Endothelial cell of umbilical vein (primary cell): ENCODE results near the gene EPHA4. TPM values are rescaled to one million over a fixed set of nuclear protein-coding genes. Genes with fewer than 3 reads are reported as not detected.

Experiments
- BruUV-seq: library from RNA; stranded (reverse); fragments of 400-500 nt; replicated peaks from 2 replicates; lab custom pipeline; 2021; lab: Mats Ljungman, UMichigan
- CTCF ChIA-PET: fragments of 300-600, 350-600 bp; sonication (Branson Sonifier 250); formaldehyde crosslinking; loops from one replicate; lab custom pipeline; 2021; ENCODE audit warnings: antibody characterized with exemption, inconsistent platforms; lab: Charles Lee
- POLR2A ChIA-PET: fragments of 300-600, 350-600 bp; sonication (Branson Sonifier 250); formaldehyde crosslinking; loops from one replicate; lab custom pipeline; 2021; ENCODE audit warnings: antibody characterized with exemption, inconsistent platforms; lab: Charles Lee
- DNase-seq: peaks from one replicate; pipeline ENCODE4 v3.0.0-alpha.2; 2011; ENCODE audit warnings: low read depth, low spot score
- FAIRE-seq: peaks from 2 replicates; lab custom pipeline; 2011; peaks lifted over from hg19 to GRCh38; lab: Jason Lieb, UNC
- H2AFZ ChIP-seq: 2 replicates; pipeline ENCODE4 v1.6.0; 2012; ENCODE audit warnings: low read depth, low read length, control low read depth, inconsistent platforms
- H3K27ac ChIP-seq: 2 replicates; pipeline ENCODE4 v1.5.1; 2011; ENCODE audit warnings: low read depth, mild to moderate bottlenecking, control low read depth, low read length, moderate library complexity; ENCODE audit not compliant: insufficient read depth
- H3K27me3 ChIP-seq, 2 experiments: 2 replicates each; pipeline versions ENCODE4 v1.6.0 to v1.6.1; 2011; ENCODE audit warnings: low read length in 2 of 2, mixed read lengths in 1 of 2; ENCODE audit not compliant: control insufficient read depth in 2 of 2, insufficient read depth in 2 of 2
- H3K36me3 ChIP-seq, 2 experiments: 2 replicates in 1 of 2; 3 replicates in 1 of 2; pipeline ENCODE4 v1.5.1; 2011; ENCODE audit warnings: low read length in 2 of 2, mild to moderate bottlenecking in 1 of 2, moderate library complexity in 1 of 2; ENCODE audit not compliant: control insufficient read depth in 2 of 2, insufficient read depth in 2 of 2; ENCODE audit errors: extremely low read depth in 1 of 2
- H3K4me1 ChIP-seq: 3 replicates; pipeline ENCODE4 v1.5.1; 2011; ENCODE audit warnings: mild to moderate bottlenecking, low read length; ENCODE audit not compliant: control insufficient read depth, insufficient read depth; ENCODE audit errors: extremely low read depth
- H3K4me2 ChIP-seq: 2 replicates; pipeline ENCODE4 v1.6.1; 2011; ENCODE audit warnings: low read length, control low read depth, mixed read lengths; ENCODE audit not compliant: insufficient read depth
- H3K4me3 ChIP-seq, 3 experiments: fragments of 200-600 bp in 1 of 3; sonication (generic), shearing (Covaris generic) in 1 of 3; replicated peaks in 1 of 3; 2 replicates each; pipeline ENCODE4 v1.5.1; 2011 to 2016; ENCODE audit warnings: control low read depth in 3 of 3, low read length in 3 of 3, mild to moderate bottlenecking in 2 of 3, inconsistent platforms in 1 of 3, low read depth in 1 of 3, moderate library complexity in 1 of 3; ENCODE audit not compliant: insufficient read depth in 1 of 3
- H3K79me2 ChIP-seq: 2 replicates; pipeline ENCODE4 v1.6.0; 2012; ENCODE audit warnings: low read length, inconsistent platforms; ENCODE audit not compliant: control insufficient read depth, insufficient read depth
- H3K9ac ChIP-seq: replicated peaks from 2 replicates; pipeline ENCODE3; 2011; ENCODE audit warnings: low read length, control low read depth; ENCODE audit not compliant: insufficient read depth; ENCODE audit errors: extremely low read depth
- H3K9me1 ChIP-seq: replicated peaks from 3 replicates; pipeline ENCODE4 v1.6.0; 2011; ENCODE audit warnings: mild to moderate bottlenecking, low read length; ENCODE audit not compliant: control insufficient read depth, insufficient read depth; ENCODE audit errors: extremely low read depth
- H3K9me3 ChIP-seq: replicated peaks from 2 replicates; pipeline ENCODE4 v1.5.1; 2012; ENCODE audit warnings: low read length, inconsistent platforms; ENCODE audit not compliant: control insufficient read depth, insufficient read depth
- H4K20me1 ChIP-seq: replicated peaks from 2 replicates; pipeline ENCODE3; 2011; ENCODE audit warnings: mild to moderate bottlenecking, low read length; ENCODE audit not compliant: control insufficient read depth, insufficient read depth; ENCODE audit errors: extremely low read depth
- EZH2 ChIP-seq: IDR thresholded peaks from 2 replicates; pipeline ENCODE4 v1.6.1; 2012; ENCODE audit warnings: borderline replicate concordance, low read depth, mild to moderate bottlenecking, moderate library complexity, low read length, inconsistent platforms; ENCODE audit not compliant: severe bottlenecking
- FOS ChIP-seq: IDR thresholded peaks from 2 replicates; pipeline ENCODE4 v1.6.1; 2011; ENCODE audit warnings: mild to moderate bottlenecking, low read length, moderate library complexity, borderline replicate concordance; ENCODE audit not compliant: insufficient read depth
- GATA2 ChIP-seq: IDR thresholded peaks from 2 replicates; pipeline ENCODE4 v1.7.0; 2011; ENCODE audit warnings: low read depth, mild to moderate bottlenecking, moderate library complexity, mixed read lengths, low read length; ENCODE audit not compliant: insufficient read length, insufficient read depth
- JUN ChIP-seq: IDR thresholded peaks from 2 replicates; pipeline ENCODE4 v1.6.1; 2011; ENCODE audit warnings: borderline replicate concordance, low read depth; ENCODE audit not compliant: insufficient read length, insufficient read depth
- POLR2A ChIP-seq: IDR thresholded peaks from 2 replicates; pipeline ENCODE4 v1.6.1; 2012; ENCODE audit warnings: low read depth, mild to moderate bottlenecking, control low read depth, low read length
- POLR2AphosphoS5 ChIP-seq: IDR thresholded peaks from 2 replicates; pipeline ENCODE4 v1.6.1; 2012; ENCODE audit warnings: low read depth, mild to moderate bottlenecking, control low read depth, low read length, moderate library complexity; ENCODE audit not compliant: insufficient read depth
- dilution Hi-C: fragments of 300-500 bp; cut with MboI; formaldehyde crosslinking; loops from one replicate; pipeline ENCODE4 v1.15.0; 2019; ENCODE audit warnings: low sequenced_read_pairs; ENCODE audit not compliant: extremely low pct_ligation_motif_present
- intact Hi-C: fragments of 100-400 bp; cut with micrococcal nuclease; formaldehyde crosslinking; loops from one replicate; pipeline ENCODE4 v1.10.0; 2022
- polyA plus RNA-seq, 4 experiments: library from polyadenylated mRNA; depleted of rRNA in 3 of 4; stranded (reverse) in 3 of 4; unstranded in 1 of 4; fragments of >200 nt; gene quantifications; 2 replicates each; pipeline versions ENCODE4 v1.2.1 to v1.2.3, GENCODE V29; 2011 to 2012; ENCODE audit warnings: missing spikeins in 1 of 4
- total RNA-seq: library from RNA; stranded (reverse); gene quantifications from 2 replicates; pipeline ENCODE4 v1.2.3, GENCODE V29; 2021
- TF ChIP-seq, protein P1 (sequence below), 2 donors: IDR thresholded peaks; 1 replicate in 1 of 2; 2 replicates in 1 of 2; pipeline ENCODE4 v1.5.1; 2011; ENCODE audit warnings: low read length in 2 of 2, mild to moderate bottlenecking in 2 of 2, moderate library complexity in 2 of 2, control low read depth in 1 of 2, inconsistent platforms in 1 of 2, low read depth in 1 of 2; ENCODE audit not compliant: insufficient read depth in 1 of 2; ENCODE audit errors: extremely low read depth in 1 of 2
- TF ChIP-seq, protein P2 (sequence below): IDR thresholded peaks from 2 replicates; pipeline ENCODE4 v1.6.1; 2011; ENCODE audit not compliant: insufficient read depth, insufficient read length

The EPHA4 gene
- total and polyA plus RNA-seq, 2 donors (not counting 3 experiments of a cell fraction or from before 2014, with no cell fraction given): 11.9 to 19.8 TPM

DNA sequence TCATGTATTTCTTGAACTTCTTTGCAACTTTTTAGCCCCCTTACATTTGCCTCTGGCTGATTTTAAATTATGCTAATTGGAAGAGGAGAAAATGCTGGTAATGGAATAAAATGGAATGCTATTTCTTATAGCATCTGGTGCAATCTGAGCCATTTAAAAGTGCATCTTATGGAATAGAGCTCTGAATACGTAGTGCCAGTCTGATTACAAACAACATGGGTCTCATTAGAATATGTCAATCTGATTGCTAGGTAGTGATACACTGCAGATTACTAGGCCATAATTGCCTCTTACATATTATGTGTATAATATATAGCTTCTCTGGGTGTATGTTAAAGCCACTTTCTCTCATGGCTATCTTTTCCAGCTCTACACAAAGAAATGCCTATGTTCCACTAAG is 159.1 kb downstream of the EPHA4 start:
- H2AFZ ChIP-seq: no peak overlapping the region
- TF ChIP-seq GATA2 (no peak), POLR2A (no peak), FOS (no peak), EZH2 (no peak), POLR2AphosphoS5 (no peak), JUN (no peak)
- TF ChIP-seq, protein P1, sequence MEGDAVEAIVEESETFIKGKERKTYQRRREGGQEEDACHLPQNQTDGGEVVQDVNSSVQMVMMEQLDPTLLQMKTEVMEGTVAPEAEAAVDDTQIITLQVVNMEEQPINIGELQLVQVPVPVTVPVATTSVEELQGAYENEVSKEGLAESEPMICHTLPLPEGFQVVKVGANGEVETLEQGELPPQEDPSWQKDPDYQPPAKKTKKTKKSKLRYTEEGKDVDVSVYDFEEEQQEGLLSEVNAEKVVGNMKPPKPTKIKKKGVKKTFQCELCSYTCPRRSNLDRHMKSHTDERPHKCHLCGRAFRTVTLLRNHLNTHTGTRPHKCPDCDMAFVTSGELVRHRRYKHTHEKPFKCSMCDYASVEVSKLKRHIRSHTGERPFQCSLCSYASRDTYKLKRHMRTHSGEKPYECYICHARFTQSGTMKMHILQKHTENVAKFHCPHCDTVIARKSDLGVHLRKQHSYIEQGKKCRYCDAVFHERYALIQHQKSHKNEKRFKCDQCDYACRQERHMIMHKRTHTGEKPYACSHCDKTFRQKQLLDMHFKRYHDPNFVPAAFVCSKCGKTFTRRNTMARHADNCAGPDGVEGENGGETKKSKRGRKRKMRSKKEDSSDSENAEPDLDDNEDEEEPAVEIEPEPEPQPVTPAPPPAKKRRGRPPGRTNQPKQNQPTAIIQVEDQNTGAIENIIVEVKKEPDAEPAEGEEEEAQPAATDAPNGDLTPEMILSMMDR (IDR thresholded peaks at IDR 0.05; ENCODE audit: extremely low read depth in 1 of 2, insufficient read depth in 1 of 2, low read depth in 1 of 2, low read length in 2 of 2): no peak
- TF ChIP-seq, protein P2, sequence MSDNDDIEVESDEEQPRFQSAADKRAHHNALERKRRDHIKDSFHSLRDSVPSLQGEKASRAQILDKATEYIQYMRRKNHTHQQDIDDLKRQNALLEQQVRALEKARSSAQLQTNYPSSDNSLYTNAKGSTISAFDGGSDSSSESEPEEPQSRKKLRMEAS: no peak
- intact Hi-C loops (no loop called here), dilution Hi-C loops (no loop called here)
- no peak overlapping the region for H3K4me2 ChIP-seq
- no peak for DNase-seq
- CTCF ChIA-PET: interaction anchor here (0.9 kb wide), 1 partner anchor 161 kb away, joined by 3 read pairs; no protein-coding TSS in a partner anchor
- no peaks in the 10 kb centered on the region for H3K4me1 ChIP-seq
- no peak overlapping the region for H3K27ac ChIP-seq
- POLR2A ChIA-PET: no interaction called here
- no peaks in the 10 kb centered on the region for H3K9me1 ChIP-seq
- no peaks in the 10 kb centered on the region for H3K9me3 ChIP-seq
- H3K36me3 ChIP-seq: no peaks in the 10 kb centered on the region
- BruUV-seq: no TSS peak
- FAIRE-seq: no peak
- no peak overlapping the region for H3K9ac ChIP-seq
- no peak overlapping the region for H3K4me3 ChIP-seq
- no peaks in the 10 kb centered on the region for H4K20me1 ChIP-seq
- H3K79me2 ChIP-seq: no peaks in the 10 kb centered on the region
- H3K27me3 ChIP-seq: no peaks in the 10 kb centered on the region
